Kidney epithelial cell (primary cell): ENCODE results near the gene PIBF1. TPM values are rescaled to one million over a fixed set of nuclear protein-coding genes. Genes with fewer than 3 reads are reported as not detected.
"Not testable (repeated sequence)": the region's sequence is repeated elsewhere in the genome, so short reads cannot be mapped to it uniquely, and the experiment has no call there.

Experiments used
- DNase-seq: peaks from one replicate; pipeline ENCODE4 v3.0.0-alpha.2; 2010; ENCODE audit warnings: low read depth
- H3K27me3 ChIP-seq: 2 replicates; pipeline ENCODE4 v1.6.0; 2011; ENCODE audit warnings: low read length; ENCODE audit not compliant: control insufficient read depth, insufficient read depth
- H3K36me3 ChIP-seq: 2 replicates; pipeline ENCODE4 v1.5.1; 2011; ENCODE audit warnings: low read length; ENCODE audit not compliant: control insufficient read depth, insufficient read depth
- H3K4me3 ChIP-seq: 2 replicates; pipeline ENCODE4 v1.5.1; 2011; ENCODE audit warnings: low read depth, mild to moderate bottlenecking, control low read depth, low read length
- CTCF ChIP-seq: IDR thresholded peaks from 2 replicates; pipeline ENCODE4 v1.5.1; 2011; ENCODE audit warnings: mild to moderate bottlenecking, moderate library complexity, low read length, control low read depth, inconsistent platforms; ENCODE audit not compliant: insufficient read depth, poor library complexity, severe bottlenecking
- total RNA-seq: library from RNA; depleted of rRNA; stranded (reverse); fragments of >200 nt; gene quantifications from 2 replicates; pipeline ENCODE4 v1.2.3, GENCODE V29; 2015

Gene PIBF1
- total RNA-seq, 1 donor from 2014 or later: 17.0 TPM

DNA sequence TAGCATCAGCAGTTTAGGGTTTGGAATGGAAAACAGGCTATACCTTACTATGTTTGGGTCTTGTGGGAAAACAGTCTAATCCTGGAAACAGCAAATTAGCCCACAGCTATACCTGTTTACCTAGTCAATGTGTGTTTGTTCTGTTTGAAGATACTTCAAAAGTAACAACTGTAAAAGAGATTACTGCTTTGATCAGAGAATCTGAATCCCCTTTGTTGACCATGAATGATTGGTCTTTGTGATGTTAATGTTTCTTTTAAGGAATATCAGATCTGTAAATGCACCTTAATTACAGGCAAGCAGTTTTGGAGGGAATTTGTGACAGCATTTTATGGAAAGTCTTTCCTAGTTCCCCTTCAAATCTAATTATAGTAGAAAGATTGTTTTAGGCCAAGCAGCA, 256.1 kb downstream of the PIBF1 start:
- no peak for TF ChIP-seq CTCF
- no peak for DNase-seq
- H3K4me3 ChIP-seq: no peak overlapping the region
- H3K36me3 ChIP-seq: no peaks in the 10 kb centered on the region
- no peaks in the 10 kb centered on the region for H3K27me3 ChIP-seq

DNA sequence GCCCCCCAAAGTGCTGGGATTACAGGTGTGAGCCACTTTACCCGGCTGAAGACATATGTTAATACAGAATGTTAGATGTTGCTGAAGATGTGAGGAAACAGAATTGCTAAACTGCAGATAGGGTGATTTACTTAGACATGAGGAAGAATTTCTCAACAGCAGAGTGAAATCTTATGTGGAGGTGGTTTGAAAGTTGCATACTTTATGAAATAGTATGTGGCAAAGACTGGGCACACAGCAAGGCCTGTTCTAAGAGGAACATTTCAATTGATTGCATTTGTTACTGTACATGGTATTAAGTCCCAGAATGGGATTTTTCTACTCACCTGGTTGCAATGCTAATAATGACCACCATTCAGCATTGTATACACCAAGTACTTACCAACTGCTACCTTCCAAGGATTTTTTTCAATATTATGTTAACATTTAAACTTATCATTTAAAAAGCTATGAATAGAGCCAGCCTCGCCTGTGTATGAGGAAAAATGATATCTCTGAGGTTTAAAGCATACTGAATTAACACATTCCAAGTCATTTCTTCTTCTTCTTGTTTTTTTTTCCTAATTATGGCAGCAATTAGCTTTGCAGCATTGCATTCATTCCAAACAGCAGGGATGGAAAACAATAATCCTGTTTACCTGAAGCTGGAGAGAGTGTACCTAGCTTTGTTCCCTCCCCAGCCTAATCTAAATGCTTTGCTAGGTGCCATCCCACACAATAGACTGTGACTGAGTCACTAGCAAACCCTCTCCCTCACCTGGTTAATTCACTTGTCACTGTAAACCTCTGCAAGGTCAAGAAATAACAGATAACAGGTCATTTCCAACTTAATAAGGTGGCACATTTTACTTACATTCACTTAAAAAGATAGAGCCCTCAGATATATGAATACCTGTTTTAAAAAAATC, 257.5 kb downstream of the PIBF1 start:
- no peak for TF ChIP-seq CTCF
- Histone ChIP-seq H3K4me3 (no peak overlapping the region), H3K36me3 (no peaks in the 10 kb centered on the region), H3K27me3 (no peaks in the 10 kb centered on the region)
- DNase-seq: no peak

GRCh38 chr13:73040484-73040883, 258.6 kb downstream of the PIBF1 start:
- Histone ChIP-seq H3K4me3 (no peak overlapping the region), H3K27me3 (no peaks in the 10 kb centered on the region), H3K36me3 (no peaks in the 10 kb centered on the region)
- no peak for DNase-seq
- TF ChIP-seq CTCF: no peak

- TF ChIP-seq CTCF: no peak
- Histone ChIP-seq H3K4me3 (no peak overlapping the region), H3K36me3 (no peaks in the 10 kb centered on the region), H3K27me3 (no peaks in the 10 kb centered on the region)
- DNase-seq: no peak
Observed at GRCh38 chr13:73040968-73041596, 259.1 kb downstream of the PIBF1 start.

DNA sequence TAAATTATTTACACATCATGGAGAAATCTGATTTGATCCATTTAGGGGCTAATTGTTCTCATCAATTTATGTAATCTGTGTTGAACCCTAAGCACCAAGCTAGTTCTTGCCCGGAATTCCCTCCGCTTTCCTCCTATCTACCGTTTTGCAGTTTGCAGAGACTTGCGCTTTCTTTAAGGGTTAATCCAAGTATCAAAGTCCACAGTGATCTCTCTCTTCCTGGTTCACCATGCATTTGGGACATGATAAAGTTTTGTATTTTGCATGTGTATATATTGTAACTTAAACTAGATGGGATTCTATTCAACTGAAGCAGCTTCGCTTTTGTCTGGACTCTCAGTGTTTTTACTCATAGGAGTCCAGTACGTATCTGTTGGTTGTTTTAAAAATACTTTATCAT, 263.1 kb downstream of the PIBF1 start:
- TF ChIP-seq CTCF: no peak
- no peak overlapping the region for H3K4me3 ChIP-seq
- H3K36me3 ChIP-seq: no peaks in the 10 kb centered on the region
- DNase-seq: no peak
- H3K27me3 ChIP-seq: no peaks in the 10 kb centered on the region

DNA sequence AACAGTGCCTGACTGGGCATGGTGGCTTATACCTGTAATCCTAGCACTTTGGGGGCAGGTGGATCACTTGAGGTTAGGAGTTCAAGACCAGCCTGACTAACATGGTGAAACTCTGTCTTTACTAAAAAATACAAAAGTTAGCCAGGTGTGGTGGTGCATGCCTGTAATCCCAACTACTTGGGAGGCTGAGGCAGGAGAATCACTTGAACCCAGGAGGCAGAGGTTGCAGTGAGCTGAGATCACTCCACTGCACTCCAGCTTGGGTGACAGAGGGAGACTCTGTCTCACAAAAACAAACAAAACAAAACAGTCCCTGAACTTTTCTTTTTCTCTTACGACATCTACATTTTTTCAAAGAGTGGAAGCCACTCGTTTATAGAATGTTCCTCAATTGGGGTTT, 266.7 kb downstream of the PIBF1 start:
- not testable (repeated sequence) for H3K36me3 ChIP-seq, H3K27me3 ChIP-seq, H3K4me3 ChIP-seq, DNase-seq
